HAP-1 (cell line): Measurements from ENCODE around the gene NR2F1-AS1.

Source experiments
- DNase-seq, 2 experiments: peaks; one replicate each; pipeline ENCODE4 v3.0.0-alpha.2; 2016 to 2020; ENCODE audit warnings: low spot score in 2 of 2
- H3K27me3 ChIP-seq: fragments of 250-450 bp; sonication (Bioruptor Pico); 2 replicates; pipeline ENCODE4 v1.5.1; 2020; ENCODE audit warnings: low read depth, mild to moderate bottlenecking, moderate library complexity
- H3K36me3 ChIP-seq: fragments of 250-450 bp; sonication (Bioruptor Pico); replicated peaks from 2 replicates; pipeline ENCODE4 v1.5.1; 2020; ENCODE audit warnings: mild to moderate bottlenecking
- H3K4me1 ChIP-seq: fragments of 250-450 bp; sonication (Bioruptor Pico); 2 replicates; pipeline ENCODE4 v1.5.1; 2020; ENCODE audit warnings: mild to moderate bottlenecking
- H3K4me3 ChIP-seq: fragments of 250-450 bp; sonication (Bioruptor Pico); 2 replicates; pipeline ENCODE4 v1.5.1; 2020; ENCODE audit warnings: mild to moderate bottlenecking, moderate library complexity
- H3K9me3 ChIP-seq: fragments of 250-450 bp; sonication (Bioruptor Pico); 2 replicates; pipeline ENCODE4 v1.5.1; 2020; ENCODE audit warnings: mild to moderate bottlenecking, moderate library complexity
- in situ Hi-C: fragments of 300-500 bp; cut with MboI; formaldehyde crosslinking; loops from 3 replicates; pipeline ENCODE4 v1.14.3; 2020; ENCODE audit warnings: low sequenced_read_pairs, inconsistent platforms, mixed read lengths

NR2F1-AS1 gene

DNA sequence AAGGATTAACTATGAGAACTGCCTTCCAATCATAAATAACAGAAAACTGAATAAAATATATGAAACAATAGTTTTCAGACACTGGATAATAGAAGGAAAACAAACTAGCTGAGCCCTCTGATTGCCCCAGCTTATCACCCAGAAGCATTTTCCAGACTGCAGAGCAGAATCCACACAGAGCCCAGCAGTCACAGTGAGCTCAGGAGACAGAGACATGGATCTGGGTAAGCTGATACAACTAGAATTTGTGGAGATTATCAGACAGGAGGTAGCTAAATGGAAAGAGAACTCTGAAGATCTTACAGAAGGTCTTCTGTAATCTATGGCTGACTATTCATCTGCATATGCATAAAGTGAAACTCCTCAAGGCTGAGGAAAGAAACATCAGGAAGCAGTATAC is 128.8 kb downstream of the NR2F1-AS1 start:
- Histone ChIP-seq H3K27me3 (no peaks in the 10 kb centered on the region), H3K4me1 (no peaks in the 10 kb centered on the region), H3K4me3 (no peak overlapping the region), H3K36me3 (no peaks in the 10 kb centered on the region), H3K9me3 (no peaks in the 10 kb centered on the region)
- in situ Hi-C loops, result no loop called here
- no peak for DNase-seq

DNA sequence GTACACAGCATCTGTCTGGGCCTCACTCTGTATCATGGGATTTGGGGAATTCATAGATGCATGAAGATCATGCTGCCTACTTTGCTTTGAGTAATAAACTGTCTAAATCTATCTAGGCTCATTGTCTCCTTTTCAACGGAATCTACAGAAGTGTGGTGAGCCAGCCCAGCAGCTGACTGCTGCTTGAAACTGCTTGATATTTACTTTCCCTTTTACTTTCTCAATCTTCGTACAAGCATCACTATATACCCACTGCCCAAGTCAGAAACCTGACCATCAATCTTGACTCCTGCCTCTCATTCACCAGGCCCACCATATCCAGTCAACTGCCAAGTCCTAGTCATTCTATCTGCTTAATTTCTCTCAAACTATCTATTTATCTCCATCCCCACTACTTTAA is 142.9 kb downstream of the NR2F1-AS1 start:
- in situ Hi-C loops, result no loop called here
- Histone ChIP-seq H3K4me1 (no peaks in the 10 kb centered on the region), H3K36me3 (no peaks in the 10 kb centered on the region)

DNA sequence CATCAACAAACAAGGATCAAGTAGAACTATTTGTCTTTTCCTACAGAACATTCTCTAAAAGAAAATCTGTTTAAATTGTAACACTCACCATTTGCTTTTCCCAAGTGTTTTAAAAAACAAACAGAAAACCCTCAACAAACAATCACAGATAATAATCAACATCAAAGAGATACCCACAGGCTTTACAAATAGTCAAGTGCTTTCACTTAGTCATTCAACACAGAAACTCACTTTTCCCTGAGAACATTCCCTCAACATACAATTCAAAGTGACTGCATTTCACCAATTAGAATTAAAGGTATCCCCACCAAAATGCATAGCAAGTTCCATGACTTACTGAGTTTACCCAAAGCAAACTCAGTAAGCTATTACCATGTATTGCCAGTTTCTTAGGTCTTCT is 144.9 kb downstream of the NR2F1-AS1 start:
- no peaks in the 10 kb centered on the region for H3K9me3 ChIP-seq
- H3K27me3 ChIP-seq, result no peaks in the 10 kb centered on the region
- H3K4me1 ChIP-seq, result no peaks in the 10 kb centered on the region
- no peak overlapping the region for H3K4me3 ChIP-seq
- DNase-seq, result no peak
- in situ Hi-C loops, result no loop called here
- H3K36me3 ChIP-seq, result no peaks in the 10 kb centered on the region

More for the DNA sequence above, 142.9 kb downstream of the NR2F1-AS1 start:
- Histone ChIP-seq H3K9me3 (0 out of 2 replicates have a peak, but pooled peaks cover 2% of the 10 kb centered on the region), H3K27me3 (no peaks in the 10 kb centered on the region), H3K4me3 (no peak overlapping the region)
- no peak for DNase-seq

DNA sequence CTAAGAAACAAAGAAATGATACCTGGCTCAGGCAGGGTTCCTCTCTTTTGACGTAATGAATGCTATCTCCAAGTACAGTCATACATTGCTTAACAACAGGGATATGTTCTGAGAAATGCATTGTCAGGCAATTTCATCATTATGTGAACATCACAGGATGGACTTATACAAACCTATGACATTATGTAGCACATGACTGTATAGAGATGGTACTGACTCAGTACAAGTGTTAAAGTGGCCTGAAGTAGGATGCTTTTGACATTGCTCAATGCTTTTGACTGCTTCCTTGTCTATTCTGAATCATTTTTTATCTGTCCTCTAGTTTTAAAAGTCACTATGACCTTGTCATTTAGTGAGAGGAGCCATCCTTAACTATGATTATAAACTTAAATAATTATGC is 147.6 kb downstream of the NR2F1-AS1 start:
- Histone ChIP-seq H3K36me3 (no peaks in the 10 kb centered on the region), H3K27me3 (no peaks in the 10 kb centered on the region), H3K4me1 (no peaks in the 10 kb centered on the region), H3K4me3 (no peak overlapping the region), H3K9me3 (no peaks in the 10 kb centered on the region)
- no peak for DNase-seq
- in situ Hi-C loops, result no loop called here

DNA sequence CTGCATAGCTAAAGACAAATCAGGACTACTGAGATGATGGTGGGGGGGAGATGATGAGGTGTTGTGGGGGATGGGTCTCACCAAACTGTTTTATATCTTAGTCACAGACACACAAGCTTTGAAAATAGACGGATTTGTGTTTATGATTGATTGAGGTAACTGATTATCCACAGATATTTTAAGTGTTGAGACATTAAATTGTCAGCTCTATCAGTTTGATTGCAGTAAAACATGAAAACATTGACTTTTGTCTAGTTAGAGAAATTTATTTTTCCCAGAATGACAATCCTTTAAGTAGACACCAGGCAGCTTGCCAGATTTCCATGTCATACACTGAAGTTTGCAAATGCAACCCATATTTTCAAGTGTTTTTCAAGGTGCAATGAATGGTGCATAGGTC is 149.8 kb downstream of the NR2F1-AS1 start:
- no peaks in the 10 kb centered on the region for H3K4me1 ChIP-seq
- no peaks in the 10 kb centered on the region for H3K9me3 ChIP-seq
- no peaks in the 10 kb centered on the region for H3K27me3 ChIP-seq
- no peak for DNase-seq
- H3K36me3 ChIP-seq, result no peaks in the 10 kb centered on the region
- in situ Hi-C loops, result no loop called here
- no peak overlapping the region for H3K4me3 ChIP-seq

DNA sequence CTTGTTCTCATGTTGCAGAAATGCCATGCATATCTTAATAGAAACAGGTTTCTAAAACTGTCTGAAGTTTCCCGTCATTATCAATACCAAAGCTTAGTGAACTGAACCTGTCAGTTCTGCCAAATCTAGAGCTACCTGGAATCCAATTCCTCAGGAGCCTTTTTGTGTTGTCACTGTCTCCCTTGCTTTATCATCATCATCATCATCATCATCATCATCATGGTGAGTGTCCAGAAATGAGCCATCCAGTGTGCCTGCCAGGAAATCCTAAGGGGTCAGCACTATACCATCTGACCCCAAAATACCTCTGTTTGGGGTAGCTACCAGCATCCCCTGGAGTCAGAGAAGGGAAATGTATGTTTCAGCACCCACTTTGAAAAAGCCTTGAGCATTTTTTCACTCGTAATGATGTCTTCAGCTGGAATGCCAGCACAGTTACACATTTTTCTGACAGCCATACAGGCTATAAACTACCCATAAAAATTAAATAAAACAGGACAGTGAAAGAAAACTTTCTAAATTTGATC is 150.3 kb downstream of the NR2F1-AS1 start:
- Histone ChIP-seq H3K9me3 (no peaks in the 10 kb centered on the region), H3K4me3 (no peak overlapping the region), H3K36me3 (no peaks in the 10 kb centered on the region), H3K4me1 (no peaks in the 10 kb centered on the region), H3K27me3 (no peaks in the 10 kb centered on the region)
- in situ Hi-C loops, result no loop called here
- DNase-seq, result no peak

DNA sequence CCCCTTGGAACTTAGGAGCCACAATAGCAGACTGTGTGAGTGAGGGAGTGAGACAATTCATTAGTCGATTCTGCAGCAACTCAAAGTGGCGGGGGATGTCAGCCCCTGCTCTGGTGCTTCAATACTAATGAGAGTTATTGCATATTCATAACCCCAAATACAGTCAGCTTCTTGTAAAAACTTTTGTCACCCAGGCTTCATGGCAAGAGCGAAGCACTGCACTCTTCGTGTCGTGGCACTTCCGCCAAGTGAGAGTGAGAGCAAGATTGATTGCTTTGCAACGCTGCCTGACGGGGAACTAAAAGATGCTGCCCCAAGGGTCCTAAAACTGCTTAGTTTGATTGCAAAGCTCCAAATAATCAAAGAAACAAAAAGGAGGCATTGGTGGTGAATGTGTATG is 150.9 kb downstream of the NR2F1-AS1 start:
- Histone ChIP-seq H3K4me3 (no peak overlapping the region), H3K36me3 (no peaks in the 10 kb centered on the region), H3K9me3 (no peaks in the 10 kb centered on the region), H3K4me1 (no peaks in the 10 kb centered on the region), H3K27me3 (no peaks in the 10 kb centered on the region)
- in situ Hi-C loops, result no loop called here
- DNase-seq, result no peak

DNA sequence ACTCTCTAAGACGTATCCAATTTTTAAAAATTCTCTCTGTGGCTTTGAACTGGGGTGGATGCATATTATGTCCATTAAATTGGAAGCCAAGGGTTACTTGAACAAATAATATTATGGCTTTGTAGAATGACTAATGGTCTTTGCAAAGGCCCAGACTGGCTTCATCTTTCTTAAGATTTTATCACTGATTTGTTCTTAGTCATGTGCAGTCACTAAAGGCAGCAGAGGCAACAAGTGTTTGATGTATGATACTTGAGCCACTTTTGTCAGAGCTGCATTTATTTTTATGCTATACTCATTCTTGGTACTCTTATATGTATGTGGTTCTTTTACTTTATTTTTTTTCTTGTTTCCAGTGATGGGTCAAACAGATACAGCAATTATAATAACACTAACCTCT is 152.2 kb downstream of the NR2F1-AS1 start:
- Histone ChIP-seq H3K36me3 (no peaks in the 10 kb centered on the region), H3K9me3 (no peaks in the 10 kb centered on the region), H3K4me1 (no peaks in the 10 kb centered on the region), H3K27me3 (no peaks in the 10 kb centered on the region), H3K4me3 (no peak overlapping the region)
- no peak for DNase-seq
- in situ Hi-C loops, result no loop called here

DNA sequence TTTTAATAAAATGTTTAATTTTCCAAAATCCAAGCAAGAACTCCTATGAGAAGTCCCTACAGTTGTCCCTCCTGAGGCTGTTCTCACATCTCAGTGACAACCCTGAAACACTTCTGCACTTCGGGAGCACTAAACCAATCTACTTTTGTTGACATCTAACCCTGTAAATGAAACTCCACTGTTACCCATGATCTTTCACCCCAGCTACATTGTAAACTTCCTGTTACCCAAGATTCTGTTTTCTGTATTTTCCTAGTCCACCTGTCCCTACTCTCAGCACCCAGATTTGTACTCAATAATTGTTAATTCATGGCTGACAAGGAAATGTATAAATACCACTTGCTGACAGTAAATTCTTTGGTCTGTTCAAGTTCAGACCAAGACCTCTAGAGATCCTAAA is 153.7 kb downstream of the NR2F1-AS1 start:
- no peaks in the 10 kb centered on the region for H3K36me3 ChIP-seq
- in situ Hi-C loops, result no loop called here
- H3K9me3 ChIP-seq, result no peaks in the 10 kb centered on the region
- H3K4me3 ChIP-seq, result no peak overlapping the region
- DNase-seq, result no peak
- no peaks in the 10 kb centered on the region for H3K27me3 ChIP-seq
- H3K4me1 ChIP-seq, result no peaks in the 10 kb centered on the region; the same call in 1 of the 2 replicates

DNA sequence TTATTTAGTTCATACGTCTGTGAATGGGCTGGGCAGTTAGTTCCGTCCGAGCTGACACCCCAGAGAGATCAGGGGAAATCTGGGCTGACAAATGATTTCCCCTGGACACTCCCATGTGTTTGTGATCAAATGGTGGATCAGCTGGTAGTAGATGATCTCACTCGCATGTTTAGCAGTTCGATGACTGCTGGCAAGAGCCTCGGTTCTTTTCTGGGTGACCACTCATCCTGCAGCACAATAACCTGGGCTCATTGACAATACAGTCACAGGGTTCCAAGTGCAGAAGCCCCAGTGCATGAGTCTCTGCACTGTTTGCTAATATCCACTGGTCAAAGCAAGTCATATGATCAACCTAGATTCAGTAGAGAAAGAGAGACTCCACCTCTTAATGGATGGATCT is 155.9 kb downstream of the NR2F1-AS1 start:
- H3K27me3 ChIP-seq, result no peaks in the 10 kb centered on the region
- H3K36me3 ChIP-seq, result no peaks in the 10 kb centered on the region
- no peak for DNase-seq
- peaks cover 9% of the 10 kb centered on the region for H3K4me1 ChIP-seq
- in situ Hi-C loops, result no loop called here
- no peak overlapping the region for H3K4me3 ChIP-seq
- H3K9me3 ChIP-seq, result no peaks in the 10 kb centered on the region

DNA sequence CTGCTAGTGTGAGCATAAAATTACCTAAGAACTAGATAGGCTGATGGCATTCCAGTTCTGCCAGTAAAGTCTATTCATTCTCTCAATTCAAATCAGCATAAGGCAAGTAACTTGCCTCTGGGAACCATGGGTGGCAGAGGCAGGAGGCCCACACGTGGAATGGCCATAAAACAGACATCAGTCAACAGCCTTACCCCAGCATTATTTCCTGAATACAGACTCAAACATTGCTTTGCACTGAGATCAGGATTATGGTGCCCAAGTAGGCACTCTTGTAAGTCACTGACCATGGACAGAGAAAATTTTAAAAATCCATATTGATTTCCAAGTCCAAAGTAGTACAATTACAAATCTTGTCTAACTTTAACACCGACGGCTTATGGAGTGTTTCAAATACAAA is 157.7 kb downstream of the NR2F1-AS1 start:
- in situ Hi-C loops, result no loop called here

DNA sequence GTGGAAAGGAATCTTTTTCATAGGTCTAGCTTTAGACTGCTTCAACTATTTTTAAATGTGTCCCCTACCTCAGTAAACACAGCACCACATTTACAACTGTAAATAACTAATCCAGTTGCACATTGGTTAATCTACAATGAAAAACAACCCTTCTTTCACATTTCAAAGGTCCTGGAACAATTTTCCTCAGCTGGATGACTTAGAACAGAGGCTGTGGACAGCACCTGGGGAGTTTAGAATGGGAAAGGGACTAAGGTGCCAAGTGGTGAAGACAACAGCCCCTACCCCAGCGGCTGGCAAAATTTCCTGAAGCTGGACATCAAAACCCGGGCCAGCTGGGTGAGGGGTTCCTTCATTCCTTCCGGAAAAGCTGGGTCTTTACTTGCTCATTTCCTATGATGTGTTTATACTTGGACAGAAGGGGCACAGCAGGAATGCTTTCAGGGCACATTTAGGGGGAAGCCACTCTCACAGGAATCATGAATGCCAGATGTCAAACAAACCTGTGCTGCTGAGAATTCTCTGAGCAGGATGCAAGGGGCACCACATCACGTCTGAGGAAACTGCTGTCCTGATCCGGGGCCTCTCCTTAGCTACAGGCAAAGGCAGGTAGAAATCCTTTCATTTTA is 158.3 kb downstream of the NR2F1-AS1 start:
- H3K36me3 ChIP-seq, result no peaks in the 10 kb centered on the region
- no peak for DNase-seq
- no peak overlapping the region for H3K4me3 ChIP-seq
- H3K27me3 ChIP-seq, result no peaks in the 10 kb centered on the region
- in situ Hi-C loops, result no loop called here
- H3K4me1 ChIP-seq, result peaks cover 9% of the 10 kb centered on the region
- no peaks in the 10 kb centered on the region for H3K9me3 ChIP-seq

More for the DNA sequence above, 157.7 kb downstream of the NR2F1-AS1 start:
- Histone ChIP-seq H3K36me3 (no peaks in the 10 kb centered on the region), H3K4me3 (no peak overlapping the region), H3K4me1 (peaks cover 9% of the 10 kb centered on the region), H3K27me3 (no peaks in the 10 kb centered on the region), H3K9me3 (no peaks in the 10 kb centered on the region)
- no peak for DNase-seq

DNA sequence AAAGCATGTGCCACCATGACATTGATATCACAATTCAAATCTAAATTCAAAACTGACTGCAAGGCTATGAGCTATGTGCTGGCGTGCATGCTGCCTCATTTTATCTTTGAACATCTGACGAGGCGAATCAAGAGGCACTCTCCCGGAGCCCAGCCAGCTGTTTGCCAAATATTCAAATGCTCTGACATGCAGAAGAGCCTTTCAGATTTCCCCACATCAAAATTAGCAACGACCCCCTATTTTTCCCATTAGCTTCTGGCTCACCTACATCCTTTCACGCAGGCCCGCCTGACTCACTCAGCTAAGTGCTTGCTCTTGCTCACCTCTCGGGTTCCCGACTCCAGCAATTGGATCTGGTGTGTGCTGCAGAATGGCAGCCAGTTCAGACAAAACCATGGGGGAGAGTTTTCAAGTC is 159.0 kb downstream of the NR2F1-AS1 start:
- DNase-seq, result no peak
- in situ Hi-C loops, result no loop called here
- Histone ChIP-seq H3K4me3 (no peak overlapping the region), H3K27me3 (no peaks in the 10 kb centered on the region), H3K36me3 (no peaks in the 10 kb centered on the region), H3K9me3 (no peaks in the 10 kb centered on the region), H3K4me1 (peaks cover 9% of the 10 kb centered on the region)

DNA sequence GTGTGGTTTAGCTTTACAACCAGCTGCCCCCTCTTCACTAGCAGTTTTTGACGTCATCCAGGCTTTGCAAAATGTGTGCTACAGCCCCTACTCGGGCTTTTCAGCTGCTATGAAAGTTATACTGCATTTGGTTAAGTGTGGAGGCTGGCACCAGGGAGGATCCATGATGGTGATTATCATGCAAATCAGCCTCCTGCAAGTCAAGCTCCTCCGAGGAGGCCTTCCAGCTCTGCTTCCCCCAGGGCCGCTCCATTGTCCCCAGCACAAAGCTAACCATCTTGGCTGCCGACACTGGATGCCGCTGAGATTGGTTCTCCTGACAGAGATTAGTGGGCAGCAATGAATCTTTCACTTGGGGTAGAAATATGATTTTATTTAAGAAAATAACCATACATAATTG is 159.6 kb downstream of the NR2F1-AS1 start:
- Histone ChIP-seq H3K4me1 (peaks cover 9% of the 10 kb centered on the region), H3K9me3 (no peaks in the 10 kb centered on the region), H3K27me3 (no peaks in the 10 kb centered on the region), H3K4me3 (no peak overlapping the region), H3K36me3 (no peaks in the 10 kb centered on the region)
- peak; percentile 88 to 90 for DNase-seq
- in situ Hi-C loops, result no loop called here

DNA sequence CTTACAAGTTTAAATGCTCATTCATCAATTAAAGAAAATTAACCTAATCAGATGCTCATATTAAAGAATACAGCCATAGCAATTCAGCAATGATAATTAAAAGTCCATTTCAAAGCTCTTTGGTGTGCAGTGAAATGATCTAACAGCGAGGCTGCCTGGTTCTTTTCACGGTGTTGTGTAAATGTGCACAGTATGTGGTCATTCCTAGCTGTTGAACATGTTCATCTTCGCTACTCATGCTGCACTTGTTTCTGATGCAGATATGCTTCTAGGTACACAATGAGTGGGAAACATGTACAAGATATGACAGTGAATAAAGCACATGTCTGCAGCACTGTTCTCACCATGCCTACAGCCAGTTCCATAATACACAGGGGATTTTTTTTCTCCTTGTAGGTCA is 163.5 kb downstream of the NR2F1-AS1 start:
- Histone ChIP-seq H3K36me3 (no peaks in the 10 kb centered on the region), H3K4me3 (no peak overlapping the region), H3K27me3 (no peaks in the 10 kb centered on the region), H3K9me3 (no peaks in the 10 kb centered on the region), H3K4me1 (peaks cover 9% of the 10 kb centered on the region)
- in situ Hi-C loops, result no loop called here
- no peak for DNase-seq
